Endodermal cell (in vitro differentiated cells): Measurements from ENCODE around the gene ZNF592. TPM values are rescaled to one million over a fixed set of nuclear protein-coding genes. Genes with fewer than 3 reads are reported as not detected.

Experiments used
- DNase-seq: peaks from one replicate; pipeline ENCODE4 v3.0.0-alpha.2; 2017
- H3K27ac ChIP-seq: 2 replicates; pipeline ENCODE4 v1.5.1; 2013; ENCODE audit warnings: mild to moderate bottlenecking, low read depth, low read length, moderate library complexity
- H3K27me3 ChIP-seq: 2 replicates; pipeline ENCODE4 v1.6.1; 2013; ENCODE audit warnings: mild to moderate bottlenecking, low read length, moderate library complexity; ENCODE audit not compliant: insufficient read depth, control insufficient read depth, poor library complexity, severe bottlenecking
- H3K36me3 ChIP-seq: 2 replicates; pipeline ENCODE4 v1.7.0; 2013; ENCODE audit warnings: mild to moderate bottlenecking, low read length, moderate library complexity; ENCODE audit not compliant: control insufficient read depth, insufficient read depth
- H3K4me1 ChIP-seq: one replicate; pipeline ENCODE4 v1.7.0; 2013; ENCODE audit warnings: low read length; ENCODE audit not compliant: control insufficient read depth, insufficient read depth
- H3K4me3 ChIP-seq: 2 replicates; pipeline ENCODE4 v1.5.1; 2013; ENCODE audit warnings: mild to moderate bottlenecking, low read length, moderate library complexity
- H3K9ac ChIP-seq: 2 replicates; pipeline ENCODE4 v1.6.1; 2013; ENCODE audit warnings: mild to moderate bottlenecking, low read length, moderate library complexity; ENCODE audit not compliant: poor library complexity, severe bottlenecking; ENCODE audit errors: extremely low read depth
- H3K9me3 ChIP-seq: 2 replicates; pipeline ENCODE4 v1.6.1; 2013; ENCODE audit warnings: mild to moderate bottlenecking, low read length, moderate library complexity; ENCODE audit not compliant: control insufficient read depth
- H3K27ac Mint-ChIP-seq: 2 replicates; pipeline ENCODE4 v1.8.0; 2020; ENCODE audit warnings: mixed read lengths
- H3K27me3 Mint-ChIP-seq: 2 replicates; pipeline ENCODE4 v1.8.0; 2021; ENCODE audit warnings: mild to moderate bottlenecking, mixed read lengths; ENCODE audit not compliant: insufficient read depth
- H3K36me3 Mint-ChIP-seq: 2 replicates; pipeline ENCODE4 v1.8.0; 2020; ENCODE audit warnings: low read depth, mixed read lengths
- H3K4me1 Mint-ChIP-seq: 2 replicates; pipeline ENCODE4 v1.8.0; 2020; ENCODE audit warnings: mixed read lengths
- H3K4me3 Mint-ChIP-seq: 2 replicates; pipeline ENCODE4 v1.8.0; 2020; ENCODE audit warnings: mild to moderate bottlenecking, moderate library complexity, mixed read lengths
- H3K9me3 Mint-ChIP-seq: 2 replicates; pipeline ENCODE4 v1.8.0; 2020; ENCODE audit warnings: mild to moderate bottlenecking, mixed read lengths
- CTCF ChIP-seq: fragments of 200-600 bp; sonication (generic); conservative IDR thresholded peaks from 2 replicates; pipeline ENCODE4 v1.5.0; 2021; ENCODE audit warnings: antibody characterized with exemption, mild to moderate bottlenecking
- WGBS, 2 experiments: methylation state at CpG; one replicate each; pipeline versions ENCODE4 v1.1.5 to v1.1.7; 2013; ENCODE audit warnings: missing lambda C conversion rate in 2 of 2, mixed read lengths in 1 of 2; ENCODE audit not compliant: insufficient coverage in 1 of 2, insufficient read length in 1 of 2; 5-methylcytosine and 5-hydroxymethylcytosine counted together
- total RNA-seq, 2 donors: library from RNA; stranded (reverse); fragmentation: NEBNext Ultra II Directional in 1 of 2; extraction: Animal tissue kit (Norgen Biotek cat#: 25700) in 1 of 2; gene quantifications; 2 replicates in 1 of 2; 3 replicates in 1 of 2; pipeline ENCODE4 v1.2.1, GENCODE V29; 2021

Gene ZNF592
- total RNA-seq, 2 donors from 2014 or later: 33.3 to 35.2 TPM

GRCh38 chr15:84826369-84826823 lies 78.0 kb downstream of the ZNF592 start:
- Mint-ChIP-seq H3K9me3 (no peaks in the 10 kb centered on the region), H3K27ac (peak overlapping the region; percentile 42), H3K27me3 (no peaks in the 10 kb centered on the region), H3K4me3 (no peak overlapping the region), H3K4me1 (peaks cover 31% of the 10 kb centered on the region), H3K36me3 (peaks cover 64% of the 10 kb centered on the region)
- no peak overlapping the region for H3K27ac ChIP-seq
- H3K27me3 ChIP-seq: no peaks in the 10 kb centered on the region
- H3K9ac ChIP-seq: no peak overlapping the region
- no peaks in the 10 kb centered on the region for H3K9me3 ChIP-seq
- no peak overlapping the region for H3K4me3 ChIP-seq
- WGBS, 2 experiments: 66 to 88% methylated on average over 1 to 6 of the region's 6 CpGs
- peaks cover 94% of the 10 kb centered on the region for H3K36me3 ChIP-seq
- TF ChIP-seq CTCF: peak; percentile 82
- DNase-seq: peak; percentile 87
- peaks cover 9% of the 10 kb centered on the region for H3K4me1 ChIP-seq

- TF ChIP-seq CTCF: no peak
- H3K4me3 Mint-ChIP-seq: no peak overlapping the region
- H3K9ac ChIP-seq: no peak overlapping the region
- H3K4me1 ChIP-seq: peaks cover 9% of the 10 kb centered on the region
- no peaks in the 10 kb centered on the region for H3K9me3 ChIP-seq
- WGBS, 2 experiments: 97 to 100% methylated on average over 9 of the region's 9 CpGs
- no peaks in the 10 kb centered on the region for H3K9me3 Mint-ChIP-seq
- H3K27me3 ChIP-seq: no peaks in the 10 kb centered on the region
- H3K36me3 Mint-ChIP-seq: peaks cover 63% of the 10 kb centered on the region
- no peak overlapping the region for H3K27ac Mint-ChIP-seq
- peaks cover 24% of the 10 kb centered on the region for H3K4me1 Mint-ChIP-seq
- H3K4me3 ChIP-seq: no peak overlapping the region
- peaks cover 94% of the 10 kb centered on the region for H3K36me3 ChIP-seq
- no peaks in the 10 kb centered on the region for H3K27me3 Mint-ChIP-seq
- DNase-seq: peak; percentile 19
- H3K27ac ChIP-seq: no peak overlapping the region
Measured at GRCh38 chr15:84827246-84827645, 78.9 kb downstream of the ZNF592 start.

GRCh38 chr15:84828086-84828908 lies 79.9 kb downstream of the ZNF592 start:
- no peak overlapping the region for H3K4me3 Mint-ChIP-seq
- peaks cover 14% of the 10 kb centered on the region for H3K4me1 ChIP-seq
- peaks cover 62% of the 10 kb centered on the region for H3K36me3 Mint-ChIP-seq
- no peak overlapping the region for H3K27ac Mint-ChIP-seq
- peak; percentile 51 for DNase-seq
- H3K9me3 ChIP-seq: no peaks in the 10 kb centered on the region
- H3K36me3 ChIP-seq: peaks cover 94% of the 10 kb centered on the region
- H3K27me3 ChIP-seq: no peaks in the 10 kb centered on the region
- H3K9me3 Mint-ChIP-seq: no peaks in the 10 kb centered on the region
- H3K27me3 Mint-ChIP-seq: no peaks in the 10 kb centered on the region
- no peak overlapping the region for H3K4me3 ChIP-seq
- TF ChIP-seq CTCF: no peak
- H3K4me1 Mint-ChIP-seq: peaks cover 25% of the 10 kb centered on the region
- no peak overlapping the region for H3K27ac ChIP-seq
- 84 to 90% methylated on average over 10 to 14 of the region's 14 CpGs for WGBS, 2 experiments
- H3K9ac ChIP-seq: no peak overlapping the region
